T-helper 1 cell treated with Interleukin-12 subunit alpha and Interleukin-12 subunit beta and Interleukin-4 antibody, amounts not matched to agents 30 μg/mL and 1 μg/mL, for 36 hours (primary cell): ENCODE results near the gene PRKG1.

Experiments
- H3K27ac Mint-ChIP-seq: one replicate; pipeline ENCODE4 v1.8.0; 2021; ENCODE audit warnings: mild to moderate bottlenecking, mixed read lengths
- H3K27me3 Mint-ChIP-seq: one replicate; pipeline ENCODE4 v1.8.0; 2021; ENCODE audit warnings: low read depth, mixed read lengths
- H3K36me3 Mint-ChIP-seq: one replicate; pipeline ENCODE4 v1.8.0; 2021; ENCODE audit warnings: low read depth, mixed read lengths
- H3K4me1 Mint-ChIP-seq: one replicate; pipeline ENCODE4 v1.8.0; 2021; ENCODE audit warnings: low read depth, mixed read lengths
- H3K4me3 Mint-ChIP-seq: one replicate; pipeline ENCODE4 v1.8.0; 2021; ENCODE audit warnings: mild to moderate bottlenecking, moderate library complexity, mixed read lengths
- H3K9me3 Mint-ChIP-seq: one replicate; pipeline ENCODE4 v1.8.0; 2021; ENCODE audit warnings: mixed read lengths

PRKG1 gene

GRCh38 chr10:52110576-52110975 is 1036.3 kb downstream of the PRKG1 start:
- no peak overlapping the region for H3K27ac Mint-ChIP-seq

GRCh38 chr10:52111101-52111891 is 1037.0 kb downstream of the PRKG1 start:
- Mint-ChIP-seq H3K9me3 (no peaks in the 10 kb centered on the region), H3K4me1 (no peaks in the 10 kb centered on the region), H3K27me3 (no peaks in the 10 kb centered on the region), H3K4me3 (no peak overlapping the region), H3K27ac (no peak overlapping the region), H3K36me3 (no peaks in the 10 kb centered on the region)

More at GRCh38 chr10:52110576-52110975, 1036.3 kb downstream of the PRKG1 start:
- Mint-ChIP-seq H3K4me3 (no peak overlapping the region), H3K9me3 (no peaks in the 10 kb centered on the region), H3K27me3 (no peaks in the 10 kb centered on the region), H3K36me3 (no peaks in the 10 kb centered on the region), H3K4me1 (no peaks in the 10 kb centered on the region)

- Mint-ChIP-seq H3K9me3 (no peaks in the 10 kb centered on the region), H3K4me3 (no peak overlapping the region), H3K27ac (no peak overlapping the region), H3K27me3 (no peaks in the 10 kb centered on the region), H3K4me1 (no peaks in the 10 kb centered on the region), H3K36me3 (no peaks in the 10 kb centered on the region)
Observed at GRCh38 chr10:52115823-52116222, 1041.5 kb downstream of the PRKG1 start.

GRCh38 chr10:52119507-52119906 is 1045.2 kb downstream of the PRKG1 start:
- Mint-ChIP-seq H3K27ac (no peak overlapping the region), H3K9me3 (no peaks in the 10 kb centered on the region), H3K4me1 (no peaks in the 10 kb centered on the region), H3K4me3 (no peak overlapping the region), H3K27me3 (no peaks in the 10 kb centered on the region), H3K36me3 (no peaks in the 10 kb centered on the region)

- no peaks in the 10 kb centered on the region for H3K36me3 Mint-ChIP-seq
- no peaks in the 10 kb centered on the region for H3K9me3 Mint-ChIP-seq
- H3K4me3 Mint-ChIP-seq, result no peak overlapping the region
- H3K4me1 Mint-ChIP-seq, result no peaks in the 10 kb centered on the region
- no peak overlapping the region for H3K27ac Mint-ChIP-seq
- H3K27me3 Mint-ChIP-seq, result no peaks in the 10 kb centered on the region
Observed at GRCh38 chr10:52121688-52122087, 1047.4 kb downstream of the PRKG1 start.

- Mint-ChIP-seq H3K27me3 (no peaks in the 10 kb centered on the region), H3K9me3 (no peaks in the 10 kb centered on the region), H3K4me3 (no peak overlapping the region), H3K4me1 (no peaks in the 10 kb centered on the region), H3K27ac (no peak overlapping the region), H3K36me3 (no peaks in the 10 kb centered on the region)
Observed at GRCh38 chr10:52128056-52128683, 1053.9 kb downstream of the PRKG1 start.

GRCh38 chr10:52129410-52130178 is 1055.3 kb downstream of the PRKG1 start:
- no peaks in the 10 kb centered on the region for H3K27me3 Mint-ChIP-seq
- no peaks in the 10 kb centered on the region for H3K9me3 Mint-ChIP-seq
- H3K4me3 Mint-ChIP-seq, result no peak overlapping the region
- H3K36me3 Mint-ChIP-seq, result no peaks in the 10 kb centered on the region
- no peaks in the 10 kb centered on the region for H3K4me1 Mint-ChIP-seq
- H3K27ac Mint-ChIP-seq, result no peak overlapping the region

GRCh38 chr10:52135101-52135500 is 1060.8 kb downstream of the PRKG1 start:
- no peak overlapping the region for H3K27ac Mint-ChIP-seq
- H3K4me1 Mint-ChIP-seq, result no peaks in the 10 kb centered on the region
- no peak overlapping the region for H3K4me3 Mint-ChIP-seq
- H3K9me3 Mint-ChIP-seq, result no peaks in the 10 kb centered on the region
- H3K27me3 Mint-ChIP-seq, result no peaks in the 10 kb centered on the region
- no peaks in the 10 kb centered on the region for H3K36me3 Mint-ChIP-seq

- H3K4me1 Mint-ChIP-seq, result no peaks in the 10 kb centered on the region
- H3K27ac Mint-ChIP-seq, result no peak overlapping the region
- H3K4me3 Mint-ChIP-seq, result no peak overlapping the region
- H3K36me3 Mint-ChIP-seq, result no peaks in the 10 kb centered on the region
- no peaks in the 10 kb centered on the region for H3K27me3 Mint-ChIP-seq
- no peaks in the 10 kb centered on the region for H3K9me3 Mint-ChIP-seq
Observed at GRCh38 chr10:52136921-52137320, 1062.6 kb downstream of the PRKG1 start.

GRCh38 chr10:52143338-52143737 is 1069.1 kb downstream of the PRKG1 start:
- Mint-ChIP-seq H3K36me3 (no peaks in the 10 kb centered on the region), H3K27ac (no peak overlapping the region), H3K9me3 (no peaks in the 10 kb centered on the region), H3K27me3 (no peaks in the 10 kb centered on the region), H3K4me1 (no peaks in the 10 kb centered on the region), H3K4me3 (no peak overlapping the region)

GRCh38 chr10:52145636-52146035 is 1071.3 kb downstream of the PRKG1 start:
- Mint-ChIP-seq H3K27ac (no peak overlapping the region), H3K9me3 (no peaks in the 10 kb centered on the region), H3K36me3 (no peaks in the 10 kb centered on the region), H3K4me3 (no peak overlapping the region), H3K27me3 (no peaks in the 10 kb centered on the region), H3K4me1 (no peaks in the 10 kb centered on the region)

- Mint-ChIP-seq H3K9me3 (no peaks in the 10 kb centered on the region), H3K36me3 (no peaks in the 10 kb centered on the region), H3K27me3 (no peaks in the 10 kb centered on the region), H3K27ac (no peak overlapping the region), H3K4me3 (no peak overlapping the region), H3K4me1 (no peaks in the 10 kb centered on the region)
Observed at GRCh38 chr10:52146766-52147165, 1072.5 kb downstream of the PRKG1 start.

- Mint-ChIP-seq H3K27me3 (no peaks in the 10 kb centered on the region), H3K36me3 (no peaks in the 10 kb centered on the region), H3K27ac (no peak overlapping the region), H3K4me3 (no peak overlapping the region), H3K4me1 (no peaks in the 10 kb centered on the region), H3K9me3 (no peaks in the 10 kb centered on the region)
Observed at GRCh38 chr10:52170776-52171175, 1096.5 kb downstream of the PRKG1 start.

GRCh38 chr10:52172581-52172980 is 1098.3 kb downstream of the PRKG1 start:
- Mint-ChIP-seq H3K27ac (no peak overlapping the region), H3K9me3 (no peaks in the 10 kb centered on the region), H3K27me3 (no peaks in the 10 kb centered on the region), H3K4me3 (no peak overlapping the region), H3K36me3 (no peaks in the 10 kb centered on the region), H3K4me1 (no peaks in the 10 kb centered on the region)

GRCh38 chr10:52185256-52185655 is 1111.0 kb downstream of the PRKG1 start:
- no peak overlapping the region for H3K4me3 Mint-ChIP-seq
- H3K27ac Mint-ChIP-seq, result no peak overlapping the region
- no peaks in the 10 kb centered on the region for H3K9me3 Mint-ChIP-seq
- H3K4me1 Mint-ChIP-seq, result no peaks in the 10 kb centered on the region
- no peaks in the 10 kb centered on the region for H3K27me3 Mint-ChIP-seq
- no peaks in the 10 kb centered on the region for H3K36me3 Mint-ChIP-seq
